CD4-positive, alpha-beta T cell (primary cell): ENCODE results near the gene ZNF391. TPM values are rescaled to one million over a fixed set of nuclear protein-coding genes. Genes with fewer than 3 reads are reported as not detected.

ENCODE experiments used
- ATAC-seq: fragments of 200-7000 bp; cut with Tn5 transposase; one replicate; pipeline ENCODE4 v1.10.0; 2022; ENCODE audit warnings: mild to moderate bottlenecking; ENCODE audit not compliant: poor library complexity
- CTCF ChIA-PET: fragments of 350-600 bp; sonication (Branson Sonifier 250); formaldehyde crosslinking; loops from one replicate; lab custom pipeline; 2021; ENCODE audit warnings: antibody characterized with exemption, inconsistent platforms; lab: Charles Lee
- POLR2A ChIA-PET: fragments of 350-600 bp; sonication (Branson Sonifier 250); formaldehyde crosslinking; loops from one replicate; lab custom pipeline; 2021; ENCODE audit warnings: antibody characterized with exemption, inconsistent platforms; lab: Charles Lee
- DNase-seq, 14 experiments: peaks; one replicate each; pipeline ENCODE4 v3.0.0-alpha.2; 2013 to 2020; ENCODE audit warnings: mixed read lengths in 2 of 14
- H3K27ac ChIP-seq, 2 donors: one replicate each; pipeline versions ENCODE4 v1.5.1 to v1.7.0; 2013; ENCODE audit warnings: low read length in 2 of 2, low read depth in 1 of 2, mild to moderate bottlenecking in 1 of 2
- H3K27me3 ChIP-seq, 2 experiments: 1 replicate in 1 of 2; 2 replicates in 1 of 2; pipeline versions ENCODE4 v1.6.1 to v1.7.0; 2013; ENCODE audit warnings: low read length in 2 of 2, control low read depth in 1 of 2, mild to moderate bottlenecking in 1 of 2, moderate library complexity in 1 of 2; ENCODE audit not compliant: insufficient read depth in 2 of 2, control insufficient read depth in 1 of 2
- H3K36me3 ChIP-seq: one replicate; pipeline ENCODE4 v1.6.1; 2013; ENCODE audit warnings: low read length, control low read depth; ENCODE audit not compliant: insufficient read depth
- H3K4me1 ChIP-seq: one replicate; pipeline ENCODE4 v1.6.1; 2013; ENCODE audit warnings: low read length, control low read depth; ENCODE audit not compliant: insufficient read depth
- H3K4me3 ChIP-seq: one replicate; pipeline ENCODE4 v1.5.1; 2013; ENCODE audit warnings: mild to moderate bottlenecking, low read length, moderate library complexity
- H3K9me3 ChIP-seq, 2 experiments: 1 replicate in 1 of 2; 2 replicates in 1 of 2; pipeline versions ENCODE4 v1.6.1 to v1.7.0; 2013; ENCODE audit warnings: low read length in 2 of 2, mild to moderate bottlenecking in 2 of 2, control low read depth in 1 of 2, moderate library complexity in 1 of 2; ENCODE audit not compliant: control insufficient read depth in 1 of 2, insufficient read depth in 1 of 2
- H3K27ac Mint-ChIP-seq: one replicate; pipeline ENCODE4 v1.8.0; 2020; ENCODE audit warnings: mixed read lengths
- H3K27me3 Mint-ChIP-seq: one replicate; pipeline ENCODE4 v1.8.0; 2021; ENCODE audit warnings: mixed read lengths
- H3K36me3 Mint-ChIP-seq: one replicate; pipeline ENCODE4 v1.8.0; 2021; ENCODE audit warnings: low read depth, mixed read lengths
- H3K4me1 Mint-ChIP-seq: one replicate; pipeline ENCODE4 v1.8.0; 2021; ENCODE audit warnings: low read depth, mixed read lengths
- H3K4me3 Mint-ChIP-seq: one replicate; pipeline ENCODE4 v1.8.0; 2020; ENCODE audit warnings: mild to moderate bottlenecking, mixed read lengths
- H3K9me3 Mint-ChIP-seq: one replicate; pipeline ENCODE4 v1.8.0; 2020; ENCODE audit warnings: mixed read lengths
- CTCF ChIP-seq: fragments of 200-600 bp; IDR thresholded peaks from one replicate; pipeline ENCODE4 v1.8.0; 2022; ENCODE audit warnings: antibody characterized with exemption, mild to moderate bottlenecking
- intact Hi-C, 2 experiments: fragments of 100-400 bp; cut with DNase I in 1 of 2; cut with micrococcal nuclease in 1 of 2; formaldehyde crosslinking; loops; one replicate each; pipeline versions ENCODE4 v1.15.1 to v1.9.0; 2023 to 2025; cut with DNase I, micrococcal nuclease
- total RNA-seq, 174 experiments: library from RNA in 2 of 174; stranded (reverse) in 2 of 174; gene quantifications; one replicate each; pipeline ENCODE4 v1.2.3 and lab custom pipeline; 2021 to 2026

Gene ZNF391
- total RNA-seq, 2 experiments from 2014 or later: 1.6 to 1.8 TPM

GRCh38 chr6:27442932-27443331 is 54.4 kb downstream of the ZNF391 start:
- H3K36me3 Mint-ChIP-seq: peaks cover 34% of the 10 kb centered on the region
- no peak for TF ChIP-seq CTCF
- DNase-seq (no peak), ATAC-seq (no peak)
- H3K27me3 Mint-ChIP-seq: no peaks in the 10 kb centered on the region
- Histone ChIP-seq H3K36me3 (no peaks in the 10 kb centered on the region), H3K4me1 (no peaks in the 10 kb centered on the region), H3K9me3 (peaks cover 30 to 42% of the 10 kb centered on the region in 2 experiments), H3K27ac (no peak overlapping the region), H3K27me3 (no peaks in the 10 kb centered on the region), H3K4me3 (no peak overlapping the region)
- H3K9me3 Mint-ChIP-seq: peaks cover 11% of the 10 kb centered on the region
- POLR2A ChIA-PET: no interaction called here
- intact Hi-C loops: no loop called here
- no peak overlapping the region for H3K4me3 Mint-ChIP-seq
- no peak overlapping the region for H3K27ac Mint-ChIP-seq
- no peaks in the 10 kb centered on the region for H3K4me1 Mint-ChIP-seq
- CTCF ChIA-PET: no interaction called here

DNA sequence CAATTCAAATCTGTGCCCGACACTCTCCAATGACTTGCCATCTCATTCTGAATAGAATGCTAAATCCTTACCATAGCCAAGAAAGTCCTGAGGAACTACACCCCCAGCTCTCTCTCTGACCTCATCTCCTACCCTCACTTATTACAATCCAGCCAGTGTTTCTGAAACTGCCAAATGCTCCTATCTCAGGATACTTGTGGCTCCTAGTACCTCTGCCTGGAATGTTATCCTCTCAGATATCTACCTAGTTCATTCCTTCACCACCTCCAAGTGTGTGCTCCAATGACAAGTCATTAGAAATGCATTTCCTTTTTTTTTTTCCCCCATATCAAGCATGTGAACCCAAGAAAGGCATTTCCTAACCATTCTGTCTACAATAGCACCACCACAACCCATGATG is 59.9 kb downstream of the ZNF391 start:
- Histone ChIP-seq H3K36me3 (peaks cover 24% of the 10 kb centered on the region), H3K27me3 (no peaks in the 10 kb centered on the region), H3K4me1 (no peaks in the 10 kb centered on the region), H3K27ac (no peak overlapping the region), H3K9me3 (peaks cover 23 to 94% of the 10 kb centered on the region in 2 experiments), H3K4me3 (no peak overlapping the region)
- ChIA-PET CTCF (no interaction called here), POLR2A (no interaction called here)
- peaks cover 76% of the 10 kb centered on the region for H3K36me3 Mint-ChIP-seq
- peaks cover 38% of the 10 kb centered on the region for H3K9me3 Mint-ChIP-seq
- H3K4me1 Mint-ChIP-seq: no peaks in the 10 kb centered on the region
- intact Hi-C loops: no loop called here
- no peak for DNase-seq
- no peaks in the 10 kb centered on the region for H3K27me3 Mint-ChIP-seq
- ATAC-seq: no peak
- no peak overlapping the region for H3K4me3 Mint-ChIP-seq
- no peak overlapping the region for H3K27ac Mint-ChIP-seq
- no peak for TF ChIP-seq CTCF

- CTCF ChIA-PET: no interaction called here
- H3K36me3 ChIP-seq: peaks cover 58% of the 10 kb centered on the region
- H3K4me1 ChIP-seq: no peaks in the 10 kb centered on the region
- peaks cover 23 to 98% of the 10 kb centered on the region in 2 experiments for H3K9me3 ChIP-seq
- Mint-ChIP-seq H3K9me3 (peaks cover 55% of the 10 kb centered on the region), H3K4me3 (no peak overlapping the region), H3K4me1 (no peaks in the 10 kb centered on the region), H3K36me3 (peaks cover 98% of the 10 kb centered on the region), H3K27ac (no peak overlapping the region), H3K27me3 (no peaks in the 10 kb centered on the region)
- H3K4me3 ChIP-seq: no peak overlapping the region
- no peak for TF ChIP-seq CTCF
- DNase-seq (no peak), ATAC-seq (no peak)
- intact Hi-C loops: no loop called here
- H3K27me3 ChIP-seq: no peaks in the 10 kb centered on the region
- H3K27ac ChIP-seq: no peak overlapping the region
- POLR2A ChIA-PET: no interaction called here
Observed at GRCh38 chr6:27451660-27452390, 63.3 kb downstream of the ZNF391 start.
